HepG2 (cell line): Measurements from ENCODE around the gene RGS19. TPM values are rescaled to one million over a fixed set of nuclear protein-coding genes. Genes with fewer than 3 reads are reported as not detected.
A peak's percentile ranks its signal among the peaks of the same experiment; 100 is the strongest.

Experiments
- BCL3 ChIP-seq: sonication (generic); formaldehyde crosslinking; IDR thresholded peaks from 2 replicates; pipeline ENCODE4 v1.5.1; 2020; ENCODE audit warnings: mild to moderate bottlenecking, missing genetic modification reagents, moderate library complexity
- E2F2 ChIP-seq: sonication (generic); formaldehyde crosslinking; IDR thresholded peaks from 2 replicates; pipeline ENCODE4 v1.4.0; 2020; ENCODE audit warnings: missing genetic modification reagents, borderline replicate concordance
- PATZ1 ChIP-seq: sonication (generic); formaldehyde crosslinking; IDR thresholded peaks from 2 replicates; pipeline ENCODE4 v1.4.0; 2020; ENCODE audit warnings: missing genetic modification reagents
- PBX2 ChIP-seq: IDR thresholded peaks from 2 replicates; pipeline ENCODE4 v1.6.1; 2016; ENCODE audit warnings: control low read depth
- ZFP1 ChIP-seq: IDR thresholded peaks from 2 replicates; pipeline ENCODE4 v1.6.1; 2016
- ZKSCAN1 ChIP-seq: fragments of 150-350 bp; IDR thresholded peaks from 2 replicates; pipeline ENCODE4 v1.6.1; 2014; ENCODE audit warnings: low read length
- ZNF256 ChIP-seq: sonication (generic); formaldehyde crosslinking; conservative IDR thresholded peaks from 2 replicates; pipeline ENCODE4 v1.4.0; 2020; ENCODE audit warnings: missing genetic modification reagents
- ZNF263 ChIP-seq: sonication (generic); formaldehyde crosslinking; IDR thresholded peaks from 2 replicates; pipeline ENCODE4 v1.4.0; 2020; ENCODE audit warnings: missing genetic modification reagents
- ZNF629 ChIP-seq: sonication (generic); formaldehyde crosslinking; conservative IDR thresholded peaks from 2 replicates; pipeline ENCODE4 v1.5.0; 2020; ENCODE audit warnings: missing genetic modification reagents
- ZNF674 ChIP-seq: sonication (generic); formaldehyde crosslinking; IDR thresholded peaks from 2 replicates; pipeline ENCODE4 v1.5.0; 2020; ENCODE audit warnings: low read depth, mild to moderate bottlenecking, missing genetic modification reagents
- ZNF841 ChIP-seq: sonication (generic); formaldehyde crosslinking; IDR thresholded peaks from 2 replicates; pipeline ENCODE4 v1.8.1; 2023; ENCODE audit warnings: missing genetic modification reagents, borderline replicate concordance
- ZSCAN12 ChIP-seq: sonication (generic); formaldehyde crosslinking; IDR thresholded peaks from 2 replicates; pipeline ENCODE4 v1.9.0; 2021; ENCODE audit warnings: mild to moderate bottlenecking, missing genetic modification reagents
- polyA plus RNA-seq, 8 experiments: library from polyadenylated mRNA; depleted of rRNA in 3 of 8; stranded (reverse) in 7 of 8; unstranded in 1 of 8; fragments of >200 nt; fragmentation: Illumina TruSeq in 4 of 8; extraction: Trizol in 4 of 8; gene quantifications; 2 replicates each; pipeline versions ENCODE4 v1.2.1 to v1.2.3, GENCODE V29; 2011 to 2016; ENCODE audit warnings: low read depth in 4 of 8, missing spikeins in 1 of 8, mixed read lengths in 1 of 8; ENCODE audit not compliant: insufficient read depth in 1 of 8
- total RNA-seq, 5 experiments: library from RNA; depleted of rRNA; stranded (reverse); fragments of >200 nt; fragmentation: Illumina TruSeq; extraction: Trizol; gene quantifications; 2 replicates each; pipeline ENCODE4 v1.2.3, GENCODE V29; 2016; ENCODE audit warnings: low read depth in 1 of 5
- TF ChIP-seq, protein P1 (sequence below): sonication (generic); formaldehyde crosslinking; IDR thresholded peaks from 2 replicates; pipeline ENCODE4 v1.5.0; 2020; ENCODE audit warnings: mild to moderate bottlenecking, missing genetic modification reagents, borderline replicate concordance
- TF ChIP-seq, protein P2 (sequence below): sonication (generic); formaldehyde crosslinking; IDR thresholded peaks from 2 replicates; pipeline ENCODE4 v1.4.0; 2020; ENCODE audit warnings: missing genetic modification reagents, mild to moderate bottlenecking, borderline replicate concordance
- TF ChIP-seq, protein P3 (sequence below): sonication (generic); formaldehyde crosslinking; IDR thresholded peaks from 2 replicates; pipeline ENCODE4 v1.5.0; 2020; ENCODE audit warnings: missing genetic modification reagents

Gene RGS19
- total and polyA plus RNA-seq, 2 of the 13 experiments (the other 11 are each of a cell fraction or from before 2014, with no cell fraction given) = 10.7 to 11.9 TPM

DNA sequence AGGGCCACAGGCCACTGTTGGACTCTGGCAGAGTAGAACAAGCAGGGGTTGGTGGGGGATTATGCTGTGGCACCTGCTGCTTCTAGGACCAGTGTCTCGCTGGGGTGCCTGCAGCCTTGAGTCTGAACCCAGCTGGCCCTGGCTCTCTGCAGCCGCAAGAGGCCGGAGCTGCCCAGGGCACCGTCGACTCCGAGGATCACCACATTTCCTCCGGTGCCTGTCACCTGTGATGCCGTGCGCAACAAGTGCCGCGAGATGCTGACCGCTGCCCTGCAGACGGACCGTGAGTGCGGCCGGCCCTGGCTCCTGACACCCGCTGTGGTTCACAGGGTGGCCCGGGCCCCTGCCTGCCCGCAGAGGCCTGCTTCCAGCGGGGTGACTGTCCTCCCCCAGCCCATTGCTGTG is 10.1 kb downstream of the RGS19 start (continued):
- TF ChIP-seq, protein P1, sequence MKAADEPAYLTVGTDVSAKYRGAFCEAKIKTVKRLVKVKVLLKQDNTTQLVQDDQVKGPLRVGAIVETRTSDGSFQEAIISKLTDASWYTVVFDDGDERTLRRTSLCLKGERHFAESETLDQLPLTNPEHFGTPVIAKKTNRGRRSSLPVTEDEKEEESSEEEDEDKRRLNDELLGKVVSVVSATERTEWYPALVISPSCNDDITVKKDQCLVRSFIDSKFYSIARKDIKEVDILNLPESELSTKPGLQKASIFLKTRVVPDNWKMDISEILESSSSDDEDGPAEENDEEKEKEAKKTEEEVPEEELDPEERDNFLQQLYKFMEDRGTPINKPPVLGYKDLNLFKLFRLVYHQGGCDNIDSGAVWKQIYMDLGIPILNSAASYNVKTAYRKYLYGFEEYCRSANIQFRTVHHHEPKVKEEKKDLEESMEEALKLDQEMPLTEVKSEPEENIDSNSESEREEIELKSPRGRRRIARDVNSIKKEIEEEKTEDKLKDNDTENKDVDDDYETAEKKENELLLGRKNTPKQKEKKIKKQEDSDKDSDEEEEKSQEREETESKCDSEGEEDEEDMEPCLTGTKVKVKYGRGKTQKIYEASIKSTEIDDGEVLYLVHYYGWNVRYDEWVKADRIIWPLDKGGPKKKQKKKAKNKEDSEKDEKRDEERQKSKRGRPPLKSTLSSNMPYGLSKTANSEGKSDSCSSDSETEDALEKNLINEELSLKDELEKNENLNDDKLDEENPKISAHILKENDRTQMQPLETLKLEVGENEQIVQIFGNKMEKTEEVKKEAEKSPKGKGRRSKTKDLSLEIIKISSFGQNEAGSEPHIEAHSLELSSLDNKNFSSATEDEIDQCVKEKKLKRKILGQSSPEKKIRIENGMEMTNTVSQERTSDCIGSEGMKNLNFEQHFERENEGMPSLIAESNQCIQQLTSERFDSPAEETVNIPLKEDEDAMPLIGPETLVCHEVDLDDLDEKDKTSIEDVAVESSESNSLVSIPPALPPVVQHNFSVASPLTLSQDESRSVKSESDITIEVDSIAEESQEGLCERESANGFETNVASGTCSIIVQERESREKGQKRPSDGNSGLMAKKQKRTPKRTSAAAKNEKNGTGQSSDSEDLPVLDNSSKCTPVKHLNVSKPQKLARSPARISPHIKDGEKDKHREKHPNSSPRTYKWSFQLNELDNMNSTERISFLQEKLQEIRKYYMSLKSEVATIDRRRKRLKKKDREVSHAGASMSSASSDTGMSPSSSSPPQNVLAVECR = 0 out of 2 replicates have a peak, but pooled peaks have one; percentile 16
- TF ChIP-seq ZNF674 (0 out of 2 replicates have a peak, but pooled peaks have one; percentile 5), E2F2 (CRISPR knock-in tag) (0 out of 2 replicates have a peak, but pooled peaks have one; percentile 22), ZNF841 (CRISPR knock-in tag) (no peak), ZSCAN12 (CRISPR knock-in tag) (no peak), ZNF263 (CRISPR knock-in tag) (0 out of 2 replicates have a peak, but pooled peaks have one; percentile 2), ZNF629 (CRISPR knock-in tag) (no peak), PATZ1 (CRISPR knock-in tag) (no peak), ZFP1 (CRISPR knock-in tag) (no peak), ZNF256 (CRISPR knock-in tag) (no peak), PBX2 (CRISPR knock-in tag) (peak; percentile 19; the same call in 1 of the 2 replicates), BCL3 (peak; percentile 15; the same call in 1 of the 2 replicates), ZKSCAN1 (no peak)
- TF ChIP-seq, protein P2, sequence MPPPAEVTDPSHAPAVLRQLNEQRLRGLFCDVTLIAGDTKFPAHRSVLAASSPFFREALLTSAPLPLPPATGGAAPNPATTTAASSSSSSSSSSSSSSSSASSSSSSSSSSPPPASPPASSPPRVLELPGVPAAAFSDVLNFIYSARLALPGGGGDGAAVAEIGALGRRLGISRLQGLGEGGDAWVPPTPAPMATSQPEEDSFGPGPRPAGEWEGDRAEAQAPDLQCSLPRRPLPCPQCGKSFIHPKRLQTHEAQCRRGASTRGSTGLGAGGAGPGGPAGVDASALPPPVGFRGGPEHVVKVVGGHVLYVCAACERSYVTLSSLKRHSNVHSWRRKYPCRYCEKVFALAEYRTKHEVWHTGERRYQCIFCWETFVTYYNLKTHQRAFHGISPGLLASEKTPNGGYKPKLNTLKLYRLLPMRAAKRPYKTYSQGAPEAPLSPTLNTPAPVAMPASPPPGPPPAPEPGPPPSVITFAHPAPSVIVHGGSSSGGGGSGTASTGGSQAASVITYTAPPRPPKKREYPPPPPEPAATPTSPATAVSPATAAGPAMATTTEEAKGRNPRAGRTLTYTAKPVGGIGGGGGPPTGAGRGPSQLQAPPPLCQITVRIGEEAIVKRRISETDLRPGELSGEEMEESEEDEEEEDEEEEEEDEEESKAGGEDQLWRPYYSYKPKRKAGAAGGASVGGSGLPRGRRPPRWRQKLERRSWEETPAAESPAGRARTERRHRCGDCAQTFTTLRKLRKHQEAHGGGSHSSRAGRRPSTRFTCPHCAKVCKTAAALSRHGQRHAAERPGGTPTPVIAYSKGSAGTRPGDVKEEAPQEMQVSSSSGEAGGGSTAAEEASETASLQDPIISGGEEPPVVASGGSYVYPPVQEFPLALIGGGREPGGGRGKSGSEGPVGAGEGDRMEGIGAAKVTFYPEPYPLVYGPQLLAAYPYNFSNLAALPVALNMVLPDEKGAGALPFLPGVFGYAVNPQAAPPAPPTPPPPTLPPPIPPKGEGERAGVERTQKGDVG = 0 out of 2 replicates have a peak, but pooled peaks have one; percentile 37
- TF ChIP-seq, protein P3, sequence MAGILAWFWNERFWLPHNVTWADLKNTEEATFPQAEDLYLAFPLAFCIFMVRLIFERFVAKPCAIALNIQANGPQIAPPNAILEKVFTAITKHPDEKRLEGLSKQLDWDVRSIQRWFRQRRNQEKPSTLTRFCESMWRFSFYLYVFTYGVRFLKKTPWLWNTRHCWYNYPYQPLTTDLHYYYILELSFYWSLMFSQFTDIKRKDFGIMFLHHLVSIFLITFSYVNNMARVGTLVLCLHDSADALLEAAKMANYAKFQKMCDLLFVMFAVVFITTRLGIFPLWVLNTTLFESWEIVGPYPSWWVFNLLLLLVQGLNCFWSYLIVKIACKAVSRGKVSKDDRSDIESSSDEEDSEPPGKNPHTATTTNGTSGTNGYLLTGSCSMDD (CRISPR knock-in tag) = peak; percentile 67; the same call in 1 of the 2 replicates
